Prostate gland (tissue), 2 donors: ENCODE results near the gene SOAT2. TPM values are rescaled to one million over a fixed set of nuclear protein-coding genes. Genes with fewer than 3 reads are reported as not detected.

Experiments used
- DNase-seq: peaks from one replicate; pipeline ENCODE4 v3.0.0-alpha.2; 2019; ENCODE audit warnings: low spot score
- H3K27ac ChIP-seq, 2 donors: fragments of 200-600 bp; sonication (generic); 2 replicates each; pipeline ENCODE4 v1.5.1; 2017 to 2019
- H3K27me3 ChIP-seq: fragments of 200-600 bp; sonication (generic); replicated peaks from 2 replicates; pipeline ENCODE4 v1.5.1; 2019; ENCODE audit not compliant: insufficient read depth
- H3K36me3 ChIP-seq, 2 donors: fragments of 200-600 bp; sonication (generic); 1 replicate in 1 of 2; 2 replicates in 1 of 2; pipeline versions ENCODE4 v1.5.1 to v1.8.1; 2017 to 2019
- H3K4me1 ChIP-seq: fragments of 200-600 bp; sonication (generic); replicated peaks from 2 replicates; pipeline ENCODE4 v1.5.1; 2019
- H3K4me3 ChIP-seq, 2 donors: fragments of 200-600 bp; sonication (generic); 2 replicates each; pipeline ENCODE4 v1.5.1; 2017 to 2019
- H3K9me3 ChIP-seq: fragments of 200-600 bp; sonication (generic); 2 replicates; pipeline ENCODE4 v1.5.1; 2017
- POLR2A ChIP-seq: fragments of 450-650 bp; IDR thresholded peaks from one replicate; pipeline ENCODE4 v1.6.1; 2016; ENCODE audit warnings: antibody characterized with exemption, mild to moderate bottlenecking
- POLR2AphosphoS5 ChIP-seq: sonication (generic); formaldehyde crosslinking; IDR thresholded peaks from one replicate; pipeline ENCODE4 v1.6.1; 2017; ENCODE audit warnings: antibody characterized with exemption
- WGBS: methylation state at CpG from one replicate; pipeline ENCODE4 v1.1.5; 2018; 5-methylcytosine and 5-hydroxymethylcytosine counted together
- intact Hi-C: fragments of 100-400 bp; cut with DNase I; formaldehyde crosslinking; loops from one replicate; pipeline ENCODE4 v1.14.2; 2022
- total RNA-seq, 2 donors: library from RNA; depleted of rRNA; stranded (reverse); fragments of >200 nt; gene quantifications; one replicate each; pipeline ENCODE4 v1.1.0, GENCODE V29; 2016
- TF ChIP-seq, protein P1 (sequence below), 4 experiments: fragments of 200-600 bp in 2 of 4; fragments of 450-650 bp in 2 of 4; sonication (generic) in 2 of 4; IDR thresholded peaks; 1 replicate in 3 of 4; 2 replicates in 1 of 4; pipeline ENCODE4 v1.5.1; 2016 to 2019; ENCODE audit warnings: antibody characterized with exemption in 4 of 4, mild to moderate bottlenecking in 2 of 4, moderate library complexity in 2 of 4

The SOAT2 gene
- total RNA-seq, 2 donors from 2014 or later = 0.14 to 0.28 TPM

DNA sequence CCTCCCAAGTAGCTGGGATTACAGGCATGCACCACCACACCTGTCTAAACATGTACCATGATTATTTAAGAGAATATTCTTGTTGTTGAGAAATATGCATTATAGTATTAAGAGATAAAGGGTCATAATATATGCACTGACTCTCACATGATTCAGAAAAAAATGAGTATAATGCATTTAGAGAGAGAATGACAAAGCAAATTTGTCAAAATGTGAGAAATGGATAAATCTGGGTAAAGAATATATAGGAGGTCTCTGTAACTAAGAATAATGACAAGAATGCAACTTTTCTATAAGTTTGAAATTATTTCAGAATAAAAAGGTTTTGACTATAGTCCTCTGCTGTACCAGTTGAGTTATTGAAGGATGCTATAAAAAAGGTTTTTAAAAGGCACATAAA, 49.1 kb downstream of the SOAT2 start:
- Histone ChIP-seq H3K27me3 (no peaks in the 10 kb centered on the region), H3K27ac (no peak overlapping the region), H3K4me1 (no peaks in the 10 kb centered on the region), H3K36me3 (no peaks in the 10 kb centered on the region), H3K9me3 (no peaks in the 10 kb centered on the region), H3K4me3 (no peak overlapping the region)
- intact Hi-C loops = loop anchor here (5.0 kb wide), 1 partner anchor 45 kb away; no protein-coding TSS in a partner anchor
- DNase-seq = no peak
- TF ChIP-seq POLR2AphosphoS5 = no peak
- no peak for TF ChIP-seq POLR2A
- TF ChIP-seq, protein P1, sequence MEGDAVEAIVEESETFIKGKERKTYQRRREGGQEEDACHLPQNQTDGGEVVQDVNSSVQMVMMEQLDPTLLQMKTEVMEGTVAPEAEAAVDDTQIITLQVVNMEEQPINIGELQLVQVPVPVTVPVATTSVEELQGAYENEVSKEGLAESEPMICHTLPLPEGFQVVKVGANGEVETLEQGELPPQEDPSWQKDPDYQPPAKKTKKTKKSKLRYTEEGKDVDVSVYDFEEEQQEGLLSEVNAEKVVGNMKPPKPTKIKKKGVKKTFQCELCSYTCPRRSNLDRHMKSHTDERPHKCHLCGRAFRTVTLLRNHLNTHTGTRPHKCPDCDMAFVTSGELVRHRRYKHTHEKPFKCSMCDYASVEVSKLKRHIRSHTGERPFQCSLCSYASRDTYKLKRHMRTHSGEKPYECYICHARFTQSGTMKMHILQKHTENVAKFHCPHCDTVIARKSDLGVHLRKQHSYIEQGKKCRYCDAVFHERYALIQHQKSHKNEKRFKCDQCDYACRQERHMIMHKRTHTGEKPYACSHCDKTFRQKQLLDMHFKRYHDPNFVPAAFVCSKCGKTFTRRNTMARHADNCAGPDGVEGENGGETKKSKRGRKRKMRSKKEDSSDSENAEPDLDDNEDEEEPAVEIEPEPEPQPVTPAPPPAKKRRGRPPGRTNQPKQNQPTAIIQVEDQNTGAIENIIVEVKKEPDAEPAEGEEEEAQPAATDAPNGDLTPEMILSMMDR (IDR thresholded peaks at IDR 0.05) = no peak

- WGBS = 11% methylated on average over 14 of the region's 14 CpGs
- no peaks in the 10 kb centered on the region for H3K27me3 ChIP-seq
- no peak overlapping the region for H3K4me3 ChIP-seq
- H3K9me3 ChIP-seq = no peaks in the 10 kb centered on the region
- TF ChIP-seq, protein P1 (IDR thresholded peaks at IDR 0.05) = peak; percentile 96 to 98 (median 97)
- TF ChIP-seq POLR2AphosphoS5 = peak; percentile 62
- TF ChIP-seq POLR2A = no peak
- no peaks in the 10 kb centered on the region for H3K4me1 ChIP-seq
- DNase-seq = peak; percentile 82
- intact Hi-C loops = loop anchor here (2.0 to 5.0 kb wide), 3 partner anchors 31 to 92 kb away; partner anchors contain the start of gene IGFBP6
- H3K36me3 ChIP-seq = no peaks in the 10 kb centered on the region
- H3K27ac ChIP-seq = peak overlapping the region in 1 of 2 donors; percentile 11
Measured at GRCh38 chr12:53159195-53159839, 56.0 kb downstream of the SOAT2 start.

DNA sequence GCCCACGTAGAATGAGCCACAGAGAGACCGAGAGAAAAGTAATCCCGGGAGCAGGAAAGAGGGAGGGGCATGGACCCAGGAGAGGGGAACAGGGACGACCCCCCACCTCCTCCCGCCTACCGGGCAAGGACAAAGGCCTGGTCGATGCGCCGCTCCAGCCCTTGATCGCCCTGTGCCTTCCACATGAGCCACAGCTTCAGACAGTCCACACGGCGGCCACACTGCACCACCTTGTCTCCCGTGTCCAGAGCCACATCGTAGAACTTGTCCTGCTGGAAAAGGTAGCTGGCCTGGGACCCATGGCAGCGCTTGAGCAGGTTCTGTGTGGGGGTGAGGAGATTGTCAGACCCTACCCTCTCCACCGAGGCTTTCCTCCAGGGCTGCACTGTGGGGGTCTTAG, 56.7 kb downstream of the SOAT2 start:
- no peaks in the 10 kb centered on the region for H3K4me1 ChIP-seq
- WGBS = 83% methylated on average over 16 of the region's 16 CpGs

GRCh38 chr12:53160673-53161072, 57.4 kb downstream of the SOAT2 start:
- TF ChIP-seq, protein P1 (IDR thresholded peaks at IDR 0.05) = no peak
- TF ChIP-seq POLR2AphosphoS5 = no peak
- TF ChIP-seq POLR2A = no peak
- H3K9me3 ChIP-seq = no peaks in the 10 kb centered on the region
- 75% methylated on average over 2 of the region's 2 CpGs for WGBS
- H3K4me1 ChIP-seq = no peaks in the 10 kb centered on the region
- no peaks in the 10 kb centered on the region for H3K27me3 ChIP-seq
- no peak for DNase-seq
- no peak overlapping the region for H3K27ac ChIP-seq
- no peak overlapping the region for H3K4me3 ChIP-seq
- no peaks in the 10 kb centered on the region for H3K36me3 ChIP-seq
- intact Hi-C loops = loop anchor here (1.0 kb wide), 1 partner anchor 35 kb away; no protein-coding TSS in a partner anchor

More for the DNA sequence above, 56.7 kb downstream of the SOAT2 start:
- TF ChIP-seq, protein P1 (IDR thresholded peaks at IDR 0.05) = no peak
- TF ChIP-seq POLR2A = no peak
- TF ChIP-seq POLR2AphosphoS5 = no peak
- no peaks in the 10 kb centered on the region for H3K36me3 ChIP-seq
- no peak overlapping the region for H3K27ac ChIP-seq
- intact Hi-C loops = loop anchor here (1.0 to 5.0 kb wide), 4 partner anchors 31 to 93 kb away; partner anchors contain the start of gene IGFBP6
- H3K27me3 ChIP-seq = no peaks in the 10 kb centered on the region
- no peaks in the 10 kb centered on the region for H3K9me3 ChIP-seq
- H3K4me3 ChIP-seq = no peak overlapping the region
- no peak for DNase-seq
